Lower lobe of right lung (tissue), 2 donors: Measurements from ENCODE around the gene DNAAF8. TPM values are rescaled to one million over a fixed set of nuclear protein-coding genes. Genes with fewer than 3 reads are reported as not detected.

Experiments
- ATAC-seq, 2 donors: fragments of 200-7000 bp; cut with Tn5 transposase; one replicate each; pipeline ENCODE4 v1.9.1; 2020 to 2022; ENCODE audit warnings: mild to moderate bottlenecking in 2 of 2, moderate library complexity in 2 of 2
- DNase-seq: peaks from one replicate; pipeline ENCODE4 v3.0.0-alpha.2; 2020
- H3K27ac ChIP-seq: fragments of 200-600 bp; one replicate; pipeline ENCODE4 v1.8.0; 2022
- H3K27me3 ChIP-seq: fragments of 200-600 bp; one replicate; pipeline ENCODE4 v1.8.0; 2022; ENCODE audit warnings: low read depth
- H3K36me3 ChIP-seq: fragments of 200-600 bp; one replicate; pipeline ENCODE4 v1.8.0; 2022; ENCODE audit warnings: mild to moderate bottlenecking
- H3K4me1 ChIP-seq: fragments of 200-600 bp; one replicate; pipeline ENCODE4 v1.8.0; 2022
- H3K4me3 ChIP-seq: fragments of 200-600 bp; one replicate; pipeline ENCODE4 v1.8.0; 2022; ENCODE audit warnings: mild to moderate bottlenecking
- H3K9me3 ChIP-seq: fragments of 200-600 bp; one replicate; pipeline ENCODE4 v1.8.0; 2022
- intact Hi-C: fragments of 100-400 bp; cut with DNase I; formaldehyde crosslinking; loops from one replicate; pipeline ENCODE4 v1.11.0; 2022
- total RNA-seq: library from RNA; stranded (reverse); fragmentation: NEBNext Ultra II Directional; extraction: Animal tissue kit (Norgen Biotek cat#: 25700); gene quantifications from one replicate; pipeline ENCODE4 v1.2.1, GENCODE V29; 2021
- TF ChIP-seq, protein P1 (sequence below): fragments of 200-600 bp; IDR thresholded peaks from one replicate; pipeline ENCODE4 v1.8.0; 2022; ENCODE audit warnings: antibody characterized with exemption, mild to moderate bottlenecking
- donor health status: DM: no; HTN: yes; CAD: no; lungs with severe emphysema.

Gene DNAAF8
- total RNA-seq, 1 donor from 2014 or later, result 3.4 TPM

DNA sequence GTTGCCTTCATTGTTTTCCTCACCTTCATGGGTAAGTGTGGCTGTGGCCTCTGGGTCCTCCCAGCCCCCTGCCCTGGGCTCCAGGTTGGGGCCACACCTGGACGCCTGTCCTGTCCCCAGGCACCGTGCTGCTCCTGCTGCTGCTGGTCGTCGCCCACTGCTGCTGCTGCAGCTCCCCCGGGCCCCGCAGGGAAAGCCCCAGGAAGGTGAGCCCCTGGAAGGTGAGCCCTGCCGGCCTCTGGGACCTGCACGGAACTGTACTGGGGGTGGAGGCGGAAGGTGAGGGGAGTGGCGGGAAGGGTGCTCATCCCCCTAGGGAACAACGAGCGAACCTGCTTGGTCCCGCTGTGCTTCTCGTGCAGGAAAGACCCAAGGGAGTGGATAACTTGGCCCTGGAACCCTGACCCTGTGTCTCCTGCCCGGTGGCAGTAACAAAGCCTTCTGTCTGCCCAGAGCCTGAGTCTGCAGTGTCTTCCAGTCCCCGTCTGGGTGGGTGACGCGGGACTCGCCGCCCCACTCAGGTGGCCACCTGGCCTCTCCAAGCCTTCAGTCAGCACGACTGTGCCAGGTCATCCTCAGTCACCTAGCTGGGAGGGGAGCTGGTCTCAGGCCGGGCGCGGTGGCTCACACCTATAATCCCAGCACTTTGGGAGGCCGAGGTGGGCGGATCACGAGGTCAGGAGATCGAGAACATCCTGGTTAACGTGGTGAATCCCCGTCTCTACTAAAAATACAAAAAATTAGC is 61.7 kb downstream of the DNAAF8 start:
- peaks cover 11% of the 10 kb centered on the region for H3K4me1 ChIP-seq
- ATAC-seq (no peak), DNase-seq (no peak)
- H3K36me3 ChIP-seq, result peaks cover 14% of the 10 kb centered on the region
- H3K9me3 ChIP-seq, result no peaks in the 10 kb centered on the region
- peak overlapping the region; percentile 31 for H3K27ac ChIP-seq
- H3K27me3 ChIP-seq, result no peaks in the 10 kb centered on the region
- intact Hi-C loops, result no loop called here
- H3K4me3 ChIP-seq, result peak overlapping the region; percentile 41
- TF ChIP-seq, protein P1, sequence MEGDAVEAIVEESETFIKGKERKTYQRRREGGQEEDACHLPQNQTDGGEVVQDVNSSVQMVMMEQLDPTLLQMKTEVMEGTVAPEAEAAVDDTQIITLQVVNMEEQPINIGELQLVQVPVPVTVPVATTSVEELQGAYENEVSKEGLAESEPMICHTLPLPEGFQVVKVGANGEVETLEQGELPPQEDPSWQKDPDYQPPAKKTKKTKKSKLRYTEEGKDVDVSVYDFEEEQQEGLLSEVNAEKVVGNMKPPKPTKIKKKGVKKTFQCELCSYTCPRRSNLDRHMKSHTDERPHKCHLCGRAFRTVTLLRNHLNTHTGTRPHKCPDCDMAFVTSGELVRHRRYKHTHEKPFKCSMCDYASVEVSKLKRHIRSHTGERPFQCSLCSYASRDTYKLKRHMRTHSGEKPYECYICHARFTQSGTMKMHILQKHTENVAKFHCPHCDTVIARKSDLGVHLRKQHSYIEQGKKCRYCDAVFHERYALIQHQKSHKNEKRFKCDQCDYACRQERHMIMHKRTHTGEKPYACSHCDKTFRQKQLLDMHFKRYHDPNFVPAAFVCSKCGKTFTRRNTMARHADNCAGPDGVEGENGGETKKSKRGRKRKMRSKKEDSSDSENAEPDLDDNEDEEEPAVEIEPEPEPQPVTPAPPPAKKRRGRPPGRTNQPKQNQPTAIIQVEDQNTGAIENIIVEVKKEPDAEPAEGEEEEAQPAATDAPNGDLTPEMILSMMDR, result no peak

DNA sequence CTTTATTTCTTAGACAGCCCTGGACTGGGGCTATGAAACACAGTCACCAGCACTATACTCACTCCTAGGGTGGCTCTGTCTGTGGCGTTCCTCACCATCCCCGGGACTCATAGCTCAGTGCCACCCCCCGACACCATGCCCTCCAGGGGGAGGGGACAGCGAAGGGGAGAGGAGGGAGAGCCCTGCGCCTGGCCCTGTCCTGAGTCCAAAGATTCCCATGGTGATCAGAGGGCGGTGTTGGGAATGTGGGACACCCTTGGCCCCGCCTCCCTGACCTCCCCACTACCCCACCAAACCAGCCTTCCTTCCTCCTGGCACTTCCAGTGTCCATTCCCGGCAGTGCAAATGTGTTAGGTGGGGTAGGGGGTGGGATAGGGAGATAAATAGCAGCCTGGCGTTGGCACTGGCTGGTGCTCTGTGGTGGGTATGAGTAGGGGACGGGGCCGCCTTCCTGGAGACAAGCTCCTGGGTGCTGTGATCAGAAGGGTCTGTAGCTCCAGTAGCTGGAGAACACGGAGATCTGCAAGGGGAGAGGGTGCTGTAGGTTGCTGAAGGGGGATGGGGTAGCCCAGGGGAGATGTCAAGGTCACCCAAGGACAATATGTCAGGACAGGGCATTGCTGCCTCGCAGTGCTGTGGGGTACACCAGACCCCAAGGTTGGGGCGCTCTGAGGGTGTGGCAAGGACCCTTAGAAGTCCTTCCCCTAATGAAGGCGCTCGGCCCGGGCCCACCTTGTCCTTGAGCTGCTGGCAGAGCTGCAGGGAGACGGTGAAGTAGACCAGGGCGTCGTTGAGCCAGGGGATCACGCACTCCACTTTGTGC is 62.9 kb downstream of the DNAAF8 start:
- intact Hi-C loops, result no loop called here
- no peak for DNase-seq
- ATAC-seq, result no peak
- no peak overlapping the region for H3K27ac ChIP-seq
- peaks cover 21% of the 10 kb centered on the region for H3K4me1 ChIP-seq
- H3K9me3 ChIP-seq, result no peaks in the 10 kb centered on the region
- H3K4me3 ChIP-seq, result no peak overlapping the region
- no peaks in the 10 kb centered on the region for H3K27me3 ChIP-seq
- H3K36me3 ChIP-seq, result peaks cover 14% of the 10 kb centered on the region
- TF ChIP-seq, protein P1, result no peak

DNA sequence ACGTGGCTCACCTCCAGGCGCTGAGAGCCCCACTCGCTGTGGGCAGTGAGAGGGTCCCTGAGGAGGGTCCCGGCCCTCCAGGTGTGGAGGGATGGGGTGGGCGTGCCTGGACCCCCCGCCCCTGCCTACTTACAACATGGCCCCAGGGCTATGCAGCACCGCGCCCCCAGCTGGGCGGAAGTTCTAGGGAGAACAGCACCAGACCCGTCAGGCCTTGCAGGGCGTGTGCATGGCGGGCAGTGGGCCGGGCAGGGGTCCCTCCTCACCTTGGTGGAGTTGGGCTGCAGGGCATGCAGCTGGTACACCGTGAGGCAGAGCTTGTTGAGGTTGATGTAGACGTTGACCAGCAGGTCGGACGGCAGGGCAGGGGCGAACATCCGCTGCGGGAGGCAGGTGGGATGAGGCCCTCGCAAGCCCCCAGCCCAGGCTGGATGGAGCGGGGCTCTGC is 63.5 kb downstream of the DNAAF8 start:
- Histone ChIP-seq H3K36me3 (peaks cover 14% of the 10 kb centered on the region), H3K4me1 (peaks cover 21% of the 10 kb centered on the region), H3K27me3 (no peaks in the 10 kb centered on the region), H3K27ac (no peak overlapping the region), H3K9me3 (no peaks in the 10 kb centered on the region), H3K4me3 (no peak overlapping the region)
- TF ChIP-seq, protein P1, result no peak
- DNase-seq, result no peak
- intact Hi-C loops, result no loop called here
- no peak for ATAC-seq

DNA sequence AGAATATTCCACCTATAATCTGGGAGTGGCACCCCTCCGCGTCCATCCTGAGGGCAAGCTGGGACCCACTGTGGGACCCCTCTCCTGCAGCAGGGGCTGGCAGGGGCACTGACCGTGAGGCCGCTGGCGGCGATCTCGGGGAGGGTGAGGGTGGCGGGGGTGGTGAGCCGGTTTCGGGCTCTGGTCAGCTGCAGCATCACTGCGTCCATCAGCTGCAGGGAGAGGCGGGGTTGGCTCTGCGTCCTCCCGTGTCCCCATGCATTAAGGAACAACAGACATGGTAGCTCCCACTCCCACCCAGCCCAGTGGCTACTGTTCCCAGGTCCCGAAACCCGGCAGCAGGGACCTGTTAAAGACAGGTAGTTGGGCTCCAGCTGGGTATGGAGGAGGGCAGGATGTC is 64.1 kb downstream of the DNAAF8 start:
- H3K4me3 ChIP-seq, result no peak overlapping the region
- H3K27ac ChIP-seq, result no peak overlapping the region
- DNase-seq, result no peak
- TF ChIP-seq, protein P1, result no peak
- H3K27me3 ChIP-seq, result no peaks in the 10 kb centered on the region
- H3K9me3 ChIP-seq, result no peaks in the 10 kb centered on the region
- intact Hi-C loops, result no loop called here
- peaks cover 27% of the 10 kb centered on the region for H3K4me1 ChIP-seq
- ATAC-seq, result no peak
- peaks cover 14% of the 10 kb centered on the region for H3K36me3 ChIP-seq

Other genes with a start within 250 kb of the DNAAF8 start
- gene CDIP1, start 195.8 kb upstream of the DNAAF8 start, total RNA-seq, result 21.1 TPM
- gene C16orf96, start 178.2 kb upstream of the DNAAF8 start, total RNA-seq, result 0.21 TPM
- 30.2 TPM for gene UBALD1, start 119.6 kb upstream of the DNAAF8 start, total RNA-seq
- gene MGRN1, start 109.7 kb upstream of the DNAAF8 start, total RNA-seq, result 75.7 TPM
- 27.3 TPM for gene NUDT16L1, start 41.0 kb upstream of the DNAAF8 start, total RNA-seq
- gene ANKS3, start 266 bp upstream of the DNAAF8 start, total RNA-seq, result 20.6 TPM
- 13.4 TPM for gene ZNF500, start 32.6 kb downstream of the DNAAF8 start, total RNA-seq
- not detected for gene SEPTIN12, start 53.8 kb downstream of the DNAAF8 start, total RNA-seq
- gene SMIM22, start 60.8 kb downstream of the DNAAF8 start, total RNA-seq, result 27.7 TPM
- 24.9 TPM for gene ROGDI, start 68.1 kb downstream of the DNAAF8 start, total RNA-seq
- 89.3 TPM for gene GLYR1, start 112.8 kb downstream of the DNAAF8 start, total RNA-seq
- gene UBN1, start 112.9 kb downstream of the DNAAF8 start, total RNA-seq, result 36.1 TPM
- gene PPL, start 202.6 kb downstream of the DNAAF8 start, total RNA-seq, result 60.5 TPM
- 0.41 TPM for gene SEC14L5, start 223.8 kb downstream of the DNAAF8 start, total RNA-seq